ENCODE results near the gene ABCC6. TPM values are rescaled to one million over a fixed set of nuclear protein-coding genes. Genes with fewer than 3 reads are reported as not detected.

Gene ABCC6
- total RNA-seq, 1 donor = 0.63 TPM

DNA sequence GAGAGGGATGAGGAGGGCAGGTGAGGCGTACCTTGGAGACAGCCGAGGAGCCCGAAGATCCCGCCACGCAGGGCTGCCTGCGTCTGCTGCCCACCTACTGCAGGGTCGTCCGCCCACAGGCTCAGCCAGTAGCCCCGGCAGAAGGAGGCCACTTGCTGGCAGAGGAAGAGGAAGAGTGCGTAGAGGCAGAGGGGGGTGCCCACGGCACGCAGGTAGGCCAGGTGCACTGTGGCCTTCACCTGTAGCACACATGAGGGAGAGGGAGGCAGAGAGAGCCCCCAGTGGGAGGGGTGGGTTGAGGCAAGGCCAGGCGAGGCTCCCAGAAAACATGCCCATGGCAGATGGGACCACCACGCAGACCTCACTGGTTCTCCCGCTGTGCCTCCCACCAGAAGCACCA, 53.7 kb downstream of the ABCC6 start:
- H3K4me3 ChIP-seq (ENCODE audit: low read depth, low read length) = no peak overlapping the region
- DNase-seq (ENCODE audit: low read depth) = no peak
- TF ChIP-seq, protein P1, sequence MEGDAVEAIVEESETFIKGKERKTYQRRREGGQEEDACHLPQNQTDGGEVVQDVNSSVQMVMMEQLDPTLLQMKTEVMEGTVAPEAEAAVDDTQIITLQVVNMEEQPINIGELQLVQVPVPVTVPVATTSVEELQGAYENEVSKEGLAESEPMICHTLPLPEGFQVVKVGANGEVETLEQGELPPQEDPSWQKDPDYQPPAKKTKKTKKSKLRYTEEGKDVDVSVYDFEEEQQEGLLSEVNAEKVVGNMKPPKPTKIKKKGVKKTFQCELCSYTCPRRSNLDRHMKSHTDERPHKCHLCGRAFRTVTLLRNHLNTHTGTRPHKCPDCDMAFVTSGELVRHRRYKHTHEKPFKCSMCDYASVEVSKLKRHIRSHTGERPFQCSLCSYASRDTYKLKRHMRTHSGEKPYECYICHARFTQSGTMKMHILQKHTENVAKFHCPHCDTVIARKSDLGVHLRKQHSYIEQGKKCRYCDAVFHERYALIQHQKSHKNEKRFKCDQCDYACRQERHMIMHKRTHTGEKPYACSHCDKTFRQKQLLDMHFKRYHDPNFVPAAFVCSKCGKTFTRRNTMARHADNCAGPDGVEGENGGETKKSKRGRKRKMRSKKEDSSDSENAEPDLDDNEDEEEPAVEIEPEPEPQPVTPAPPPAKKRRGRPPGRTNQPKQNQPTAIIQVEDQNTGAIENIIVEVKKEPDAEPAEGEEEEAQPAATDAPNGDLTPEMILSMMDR (IDR thresholded peaks at IDR 0.05; ENCODE audit: insufficient read depth, low read length) = no peak

DNA sequence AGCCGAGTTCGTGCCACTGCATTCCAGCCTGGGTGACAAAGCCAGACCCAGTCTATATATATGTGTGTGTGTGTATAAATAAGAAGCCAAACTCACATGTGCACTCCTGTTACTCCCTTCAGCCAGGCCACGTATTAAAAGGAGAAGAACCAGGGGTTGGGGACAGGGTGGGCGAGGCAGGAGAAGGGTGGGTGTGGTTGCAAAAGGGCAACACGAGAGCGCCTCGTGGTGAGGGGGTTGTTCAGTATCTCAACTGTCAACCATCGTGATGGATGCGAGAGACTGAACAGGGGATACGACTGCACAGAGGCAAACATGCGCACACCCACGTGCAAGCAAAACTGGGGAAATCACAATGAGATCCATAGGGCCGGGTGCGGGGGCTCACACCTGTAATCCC, 54.9 kb downstream of the ABCC6 start:
- TF ChIP-seq, protein P1 (IDR thresholded peaks at IDR 0.05; ENCODE audit: insufficient read depth, low read length) = no peak
- H3K4me3 ChIP-seq (ENCODE audit: low read depth, low read length) = no peak overlapping the region
- no peak for DNase-seq (ENCODE audit: low read depth)

DNA sequence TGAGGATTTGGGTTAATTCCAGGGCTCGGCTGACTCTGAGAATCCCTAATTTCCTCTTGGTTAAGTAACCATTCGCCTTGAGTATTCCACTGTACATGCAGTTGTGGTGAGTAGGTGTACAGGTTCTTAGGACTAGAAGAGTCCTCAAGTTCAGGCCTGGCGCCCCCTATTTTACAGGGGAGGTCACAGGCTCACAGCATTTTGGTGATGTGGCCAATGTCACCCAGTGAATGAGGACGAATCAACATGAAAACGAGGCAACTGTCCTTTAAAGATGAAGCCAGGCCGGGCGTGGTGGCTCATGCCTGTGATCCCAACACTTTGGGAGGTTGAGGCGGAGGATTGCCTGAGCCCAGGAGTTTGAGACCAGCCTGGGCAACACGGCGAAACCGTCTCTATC, 55.4 kb downstream of the ABCC6 start:
- H3K4me3 ChIP-seq (ENCODE audit: low read depth, low read length) = no peak overlapping the region
- no peak for DNase-seq (ENCODE audit: low read depth)
- TF ChIP-seq, protein P1 (IDR thresholded peaks at IDR 0.05; ENCODE audit: insufficient read depth, low read length) = no peak

DNA sequence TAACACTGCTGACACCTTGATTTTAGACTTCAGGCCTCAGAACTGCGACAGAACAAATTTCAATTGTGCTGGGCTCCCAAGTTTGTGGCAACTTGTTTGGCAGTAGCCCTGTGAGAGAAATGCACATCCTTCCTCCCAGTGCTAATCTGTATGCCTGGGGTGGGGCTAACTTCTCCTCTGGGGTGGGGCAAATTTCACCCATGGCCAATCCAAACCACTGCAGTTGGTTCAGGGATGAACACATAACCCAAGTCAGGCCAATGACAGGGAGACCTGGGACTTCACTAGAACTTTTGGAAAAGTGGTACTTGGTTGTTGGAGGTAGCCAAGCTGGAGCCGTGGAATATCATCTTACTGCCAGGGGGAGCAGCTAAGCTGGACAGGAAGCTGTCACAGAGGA, 56.3 kb downstream of the ABCC6 start:
- DNase-seq (ENCODE audit: low read depth) = no peak
- TF ChIP-seq, protein P1 (IDR thresholded peaks at IDR 0.05; ENCODE audit: insufficient read depth, low read length) = no peak

DNA sequence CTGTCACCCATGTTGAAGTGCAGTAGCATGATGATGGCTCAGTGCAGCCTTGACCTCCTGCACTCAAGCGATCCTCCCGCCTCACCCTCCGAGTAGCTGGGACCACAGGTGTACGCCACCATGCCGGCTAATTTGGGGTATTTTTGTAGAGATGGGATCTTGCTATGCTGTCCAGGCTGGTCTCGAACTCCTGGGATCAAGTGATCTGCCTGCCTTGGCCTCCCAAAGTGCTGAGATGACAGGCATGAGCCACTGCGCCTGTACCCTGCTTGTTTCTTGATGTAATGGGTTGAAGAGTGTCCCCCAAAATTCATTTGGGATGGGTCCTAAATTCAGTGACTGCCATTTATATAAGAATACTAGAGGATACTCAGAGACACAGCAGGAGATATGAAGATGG, 57.2 kb downstream of the ABCC6 start:
- no peak for DNase-seq (ENCODE audit: low read depth)
- TF ChIP-seq, protein P1 (IDR thresholded peaks at IDR 0.05; ENCODE audit: insufficient read depth, low read length) = no peak
- H3K4me3 ChIP-seq (ENCODE audit: low read depth, low read length) = no peak overlapping the region

More for the DNA sequence above, 56.3 kb downstream of the ABCC6 start:
- no peak overlapping the region for H3K4me3 ChIP-seq (ENCODE audit: low read depth, low read length)

DNA sequence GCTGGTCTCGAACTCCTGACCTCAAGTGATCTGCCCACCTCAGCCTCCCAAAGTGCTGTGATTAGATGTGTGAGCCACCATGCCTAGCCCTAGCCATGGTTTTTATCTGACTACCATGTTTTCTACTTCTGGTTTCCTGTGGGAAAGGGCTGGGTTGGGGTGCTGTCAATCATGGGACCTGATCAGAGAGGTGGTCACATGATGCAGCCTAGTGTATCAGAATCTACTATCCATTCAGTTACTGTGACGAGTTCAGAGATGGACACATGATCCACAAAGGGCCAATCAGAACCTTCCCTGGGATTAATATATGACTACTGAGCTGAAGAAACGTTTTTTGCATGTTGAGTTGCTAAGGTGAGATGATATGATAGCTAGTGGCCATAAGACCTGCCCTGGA, 59.1 kb downstream of the ABCC6 start:
- no peak for DNase-seq (ENCODE audit: low read depth)
- TF ChIP-seq, protein P1 (IDR thresholded peaks at IDR 0.05; ENCODE audit: insufficient read depth, low read length) = no peak
- H3K4me3 ChIP-seq (ENCODE audit: low read depth, low read length) = no peak overlapping the region

DNA sequence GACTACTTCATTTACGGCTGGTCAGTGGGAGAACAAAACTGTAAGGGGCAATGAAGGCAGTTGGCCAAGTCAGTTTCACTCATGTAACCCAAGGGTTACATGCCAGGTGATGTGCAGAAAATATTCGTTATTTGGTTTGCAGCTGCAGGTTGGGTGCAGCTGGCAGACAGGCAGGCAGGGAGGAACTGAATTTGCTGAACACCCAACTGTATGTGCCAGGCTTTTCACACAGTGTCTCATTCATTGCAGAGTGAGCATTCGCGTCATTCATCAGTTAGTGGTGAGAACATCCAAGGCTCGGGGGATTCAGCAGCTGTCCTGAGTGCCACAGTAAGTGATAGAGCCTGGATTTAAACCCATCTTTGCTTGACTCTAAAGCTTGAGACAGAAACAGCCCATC, 59.7 kb downstream of the ABCC6 start:
- TF ChIP-seq, protein P1 (IDR thresholded peaks at IDR 0.05; ENCODE audit: insufficient read depth, low read length) = no peak

More for the DNA sequence above, 59.7 kb downstream of the ABCC6 start:
- H3K4me3 ChIP-seq (ENCODE audit: low read depth, low read length) = no peak overlapping the region
- no peak for DNase-seq (ENCODE audit: low read depth)
